NOMO-1 treated with DMSO at 0.1 percent for 48 hours (cell line): Measurements from ENCODE around the gene C2CD4D.
A peak's percentile ranks its signal among the peaks of the same experiment; 100 is the strongest.

Experiments used
- DNase-seq: peaks from one replicate; lab custom pipeline; 2025; ENCODE audit not compliant: unreplicated experiment; lab: John Stamatoyannopoulos, UW

Gene C2CD4D

GRCh38 chr1:151790071-151790939, 49.3 kb downstream of the C2CD4D start, which contains the start of gene TDRKH:
Gene TDRKH (minus strand): TSS chr1:151790500. CDS start chr1:151783022, 7,478 bp downstream.
- peak; percentile 99 for DNase-seq
